ENCODE results near the gene SPOP.

Gene SPOP

GRCh38 chr17:49603238-49603637 is 74.7 kb downstream of the SPOP start:
- TF ChIP-seq POLR2AphosphoS5 (IDR thresholded peaks at IDR 0.05; ENCODE audit: low read depth, low read length): no peak
- no peak for TF ChIP-seq SIN3A (IDR thresholded peaks at IDR 0.05; ENCODE audit: borderline replicate concordance, insufficient read depth, low read length)
- no peak for TF ChIP-seq FOXP2 (optimal IDR thresholded peaks at IDR 0.05; ENCODE audit: borderline replicate concordance, extremely low read depth, extremely low read length, insufficient read depth)
- no peak for TF ChIP-seq TAF1 (IDR thresholded peaks at IDR 0.05; ENCODE audit: borderline replicate concordance, insufficient read depth, low read length)
- no peak for TF ChIP-seq REST (IDR thresholded peaks at IDR 0.05; ENCODE audit: insufficient read depth in 1 of 2, low read depth in 2 of 2, low read length in 2 of 2)

- TF ChIP-seq REST (IDR thresholded peaks at IDR 0.05; ENCODE audit: insufficient read depth in 1 of 2, low read depth in 2 of 2, low read length in 2 of 2): no peak
- no peak for TF ChIP-seq TAF1 (IDR thresholded peaks at IDR 0.05; ENCODE audit: borderline replicate concordance, insufficient read depth, low read length)
These were observed 75.1 kb downstream of the SPOP start for GRCh38 chr17:49602783-49603182.

- TF ChIP-seq TAF1 (IDR thresholded peaks at IDR 0.05; ENCODE audit: borderline replicate concordance, insufficient read depth, low read length) (no peak), REST (IDR thresholded peaks at IDR 0.05; ENCODE audit: insufficient read depth in 1 of 2, low read depth in 2 of 2, low read length in 2 of 2) (no peak), FOXP2 (optimal IDR thresholded peaks at IDR 0.05; ENCODE audit: borderline replicate concordance, extremely low read depth, extremely low read length, insufficient read depth) (no peak), POLR2AphosphoS5 (IDR thresholded peaks at IDR 0.05; ENCODE audit: low read depth, low read length) (no peak), SIN3A (IDR thresholded peaks at IDR 0.05; ENCODE audit: borderline replicate concordance, insufficient read depth, low read length) (no peak)
These were observed 76.9 kb downstream of the SPOP start for GRCh38 chr17:49600949-49601348.

GRCh38 chr17:49598918-49599317 is 79.0 kb downstream of the SPOP start:
- TF ChIP-seq POLR2AphosphoS5 (IDR thresholded peaks at IDR 0.05; ENCODE audit: low read depth, low read length) (no peak), FOXP2 (optimal IDR thresholded peaks at IDR 0.05; ENCODE audit: borderline replicate concordance, extremely low read depth, extremely low read length, insufficient read depth) (no peak), TAF1 (IDR thresholded peaks at IDR 0.05; ENCODE audit: borderline replicate concordance, insufficient read depth, low read length) (no peak), SIN3A (IDR thresholded peaks at IDR 0.05; ENCODE audit: borderline replicate concordance, insufficient read depth, low read length) (no peak), REST (IDR thresholded peaks at IDR 0.05; ENCODE audit: insufficient read depth in 1 of 2, low read depth in 2 of 2, low read length in 2 of 2) (no peak)

GRCh38 chr17:49597928-49598655 is 79.8 kb downstream of the SPOP start:
- TF ChIP-seq SIN3A (IDR thresholded peaks at IDR 0.05; ENCODE audit: borderline replicate concordance, insufficient read depth, low read length) (no peak), REST (IDR thresholded peaks at IDR 0.05; ENCODE audit: insufficient read depth in 1 of 2, low read depth in 2 of 2, low read length in 2 of 2) (no peak), FOXP2 (optimal IDR thresholded peaks at IDR 0.05; ENCODE audit: borderline replicate concordance, extremely low read depth, extremely low read length, insufficient read depth) (no peak)
